CD4-positive, alpha-beta memory T cell (primary cell): ENCODE results near the gene NAV1. TPM values are rescaled to one million over a fixed set of nuclear protein-coding genes. Genes with fewer than 3 reads are reported as not detected.

ENCODE experiments used
- CTCF ChIA-PET: fragments of 350-600 bp; sonication (Branson Sonifier 250); formaldehyde crosslinking; loops from one replicate; lab custom pipeline; 2021; ENCODE audit warnings: inconsistent platforms; ENCODE audit not compliant: partially characterized antibody; lab: Charles Lee
- POLR2A ChIA-PET: fragments of 350-600 bp; sonication (Branson Sonifier 250); formaldehyde crosslinking; loops from one replicate; lab custom pipeline; 2021; ENCODE audit not compliant: partially characterized antibody; lab: Charles Lee
- DNase-seq, 5 donors: peaks; one replicate each; pipeline versions ENCODE4 v3.0.0 to v3.0.0-alpha.2; 2020 to 2022; ENCODE audit warnings: mixed read lengths in 1 of 5
- H3K27ac ChIP-seq: one replicate; pipeline ENCODE4 v1.7.0; 2013; ENCODE audit warnings: low read depth, low read length
- H3K27me3 ChIP-seq: 2 replicates; pipeline ENCODE4 v1.7.0; 2013; ENCODE audit warnings: mild to moderate bottlenecking, low read length, moderate library complexity; ENCODE audit not compliant: insufficient read depth
- H3K36me3 ChIP-seq: 2 replicates; pipeline ENCODE4 v1.7.0; 2013; ENCODE audit warnings: mild to moderate bottlenecking, low read length, moderate library complexity; ENCODE audit not compliant: insufficient read depth
- H3K4me1 ChIP-seq: 2 replicates; pipeline ENCODE4 v1.7.0; 2013; ENCODE audit warnings: mild to moderate bottlenecking, low read length, moderate library complexity; ENCODE audit not compliant: insufficient read depth
- H3K4me3 ChIP-seq, 2 donors: one replicate each; pipeline ENCODE4 v1.7.0; 2013; ENCODE audit warnings: low read length in 2 of 2, mild to moderate bottlenecking in 1 of 2
- H3K9me3 ChIP-seq, 2 donors: one replicate each; pipeline ENCODE4 v1.7.0; 2013; ENCODE audit warnings: low read length in 2 of 2, control low read depth in 1 of 2; ENCODE audit not compliant: control insufficient read depth in 1 of 2
- H3K27ac Mint-ChIP-seq, 7 donors: one replicate each; pipeline ENCODE4 v1.8.0; 2020 to 2021; ENCODE audit warnings: mixed read lengths in 7 of 7, mild to moderate bottlenecking in 6 of 7, inconsistent platforms in 3 of 7, moderate library complexity in 3 of 7
- H3K27me3 Mint-ChIP-seq, 2 donors: one replicate each; pipeline ENCODE4 v1.8.0; 2020 to 2021; ENCODE audit warnings: mixed read lengths in 2 of 2
- H3K36me3 Mint-ChIP-seq, 2 donors: one replicate each; pipeline ENCODE4 v1.8.0; 2020 to 2021; ENCODE audit warnings: mixed read lengths in 2 of 2, inconsistent platforms in 1 of 2, mild to moderate bottlenecking in 1 of 2
- H3K4me1 Mint-ChIP-seq, 4 donors: one replicate each; pipeline ENCODE4 v1.8.0; 2020 to 2021; ENCODE audit warnings: mixed read lengths in 4 of 4, mild to moderate bottlenecking in 1 of 4
- H3K4me3 Mint-ChIP-seq, 8 donors: one replicate each; pipeline ENCODE4 v1.8.0; 2020 to 2021; ENCODE audit warnings: mixed read lengths in 8 of 8, mild to moderate bottlenecking in 7 of 8, moderate library complexity in 6 of 8, inconsistent platforms in 3 of 8
- H3K9me3 Mint-ChIP-seq, 8 donors: one replicate each; pipeline ENCODE4 v1.8.0; 2020 to 2021; ENCODE audit warnings: mixed read lengths in 8 of 8, mild to moderate bottlenecking in 5 of 8, inconsistent platforms in 3 of 8, moderate library complexity in 1 of 8
- intact Hi-C: fragments of 100-400 bp; cut with micrococcal nuclease; formaldehyde crosslinking; loops from one replicate; pipeline ENCODE4 v1.15.1; 2023
- polyA plus RNA-seq, 2 donors: library from polyadenylated mRNA; unstranded; fragments of 300-500 nt; fragmentation: Illumina TruSeq; gene quantifications; one replicate each; pipeline ENCODE4 v1.2.3, GENCODE V29; 2021
- total RNA-seq, 2 experiments: library from RNA; stranded (reverse); gene quantifications; one replicate each; pipeline ENCODE4 v1.2.3, GENCODE V29; 2021

The NAV1 gene
- total and polyA plus RNA-seq, 4 experiments from 2014 or later, result 0.29 to 4.7 (median 3.7) TPM

DNA sequence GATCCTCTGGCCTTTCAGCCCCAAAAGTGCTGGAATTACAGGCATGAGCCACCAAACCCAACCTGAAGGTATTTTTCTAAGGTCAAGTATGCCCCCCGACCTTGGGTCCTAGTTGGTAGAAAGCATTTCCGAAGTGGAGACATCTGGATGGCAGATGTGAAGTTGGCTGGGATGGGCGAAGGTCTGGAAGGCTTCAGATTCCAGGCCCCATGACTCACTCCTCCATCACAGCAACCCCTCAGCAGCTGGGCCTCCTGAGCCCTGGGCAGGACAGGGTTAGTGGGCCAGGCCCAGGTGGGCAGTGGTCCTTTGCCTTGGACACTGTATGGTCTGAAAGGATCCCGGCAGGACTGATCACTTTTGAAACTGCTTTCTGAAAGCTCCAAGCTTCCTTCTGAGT, 23.3 kb downstream of the NAV1 start:
- Histone ChIP-seq H3K27ac (no peak overlapping the region), H3K36me3 (no peaks in the 10 kb centered on the region), H3K27me3 (no peaks in the 10 kb centered on the region), H3K4me3 (no peak overlapping the region), H3K4me1 (no peaks in the 10 kb centered on the region), H3K9me3 (no peaks in the 10 kb centered on the region)
- Mint-ChIP-seq H3K27me3 (no peaks in the 10 kb centered on the region), H3K27ac (no peak overlapping the region), H3K36me3 (no peaks in the 10 kb centered on the region), H3K4me1 (peaks cover 0 to 5% (median 3%) of the 10 kb centered on the region in 4 donors), H3K4me3 (no peak overlapping the region), H3K9me3 (no peaks in the 10 kb centered on the region)
- CTCF ChIA-PET, result interaction anchor here (0.9 to 5.2 kb wide), 7 partner anchors 9 to 229 kb away, joined by 3 to 81 read pairs (median 3); no protein-coding TSS in a partner anchor
- DNase-seq, result no peak
- POLR2A ChIA-PET, result no interaction called here
- intact Hi-C loops, result no loop called here

DNA sequence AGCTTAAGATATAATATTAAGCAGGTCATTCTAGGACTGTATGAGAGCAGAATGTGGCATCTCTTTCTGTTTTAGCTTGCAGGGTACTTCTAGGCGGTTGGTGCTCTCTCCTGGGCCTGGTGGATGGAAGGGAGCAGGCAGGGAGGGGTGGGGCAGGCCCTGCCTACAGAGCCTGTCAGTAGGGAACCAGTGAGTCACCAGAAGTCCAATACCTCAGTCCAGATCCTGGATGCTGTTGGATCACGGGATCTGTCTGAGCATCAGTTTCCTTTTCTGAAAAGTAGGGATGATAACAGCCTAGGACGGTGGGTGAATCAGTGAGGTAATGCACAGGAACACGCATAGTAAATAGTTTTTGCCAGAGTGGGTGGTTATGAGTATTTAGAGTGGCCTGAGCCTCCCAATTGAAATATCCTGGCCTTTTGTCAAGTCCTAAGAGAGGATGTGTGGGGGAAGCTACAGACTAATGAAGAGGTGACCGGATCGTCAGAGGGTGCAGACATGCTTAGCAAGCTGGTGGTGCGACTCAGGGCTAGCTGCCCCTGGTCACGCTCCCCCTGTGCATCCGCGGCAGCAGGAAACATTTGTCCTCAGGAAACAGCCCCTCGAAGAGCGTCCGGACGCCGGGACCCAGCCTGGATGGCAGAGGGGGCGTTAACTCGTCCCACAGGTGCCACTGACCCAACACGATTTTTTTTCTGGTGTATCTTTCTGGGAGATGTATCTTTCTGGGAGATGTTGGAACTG, 23.9 kb downstream of the NAV1 start:
- H3K9me3 Mint-ChIP-seq, result no peaks in the 10 kb centered on the region
- peaks cover 0 to 5% (median 3%) of the 10 kb centered on the region in 4 donors for H3K4me1 Mint-ChIP-seq
- no peak for DNase-seq
- Histone ChIP-seq H3K4me3 (no peak overlapping the region), H3K9me3 (no peaks in the 10 kb centered on the region), H3K27me3 (no peaks in the 10 kb centered on the region), H3K27ac (no peak overlapping the region), H3K4me1 (no peaks in the 10 kb centered on the region), H3K36me3 (no peaks in the 10 kb centered on the region)
- intact Hi-C loops, result no loop called here
- no peak overlapping the region for H3K27ac Mint-ChIP-seq
- H3K36me3 Mint-ChIP-seq, result no peaks in the 10 kb centered on the region
- H3K27me3 Mint-ChIP-seq, result no peaks in the 10 kb centered on the region
- ChIA-PET POLR2A (no interaction called here), CTCF (interaction anchor here (1.3 to 5.2 kb wide), 4 partner anchors 9 to 229 kb away, joined by 3 to 81 read pairs (median 4); no protein-coding TSS in a partner anchor)
- H3K4me3 Mint-ChIP-seq, result no peak overlapping the region

DNA sequence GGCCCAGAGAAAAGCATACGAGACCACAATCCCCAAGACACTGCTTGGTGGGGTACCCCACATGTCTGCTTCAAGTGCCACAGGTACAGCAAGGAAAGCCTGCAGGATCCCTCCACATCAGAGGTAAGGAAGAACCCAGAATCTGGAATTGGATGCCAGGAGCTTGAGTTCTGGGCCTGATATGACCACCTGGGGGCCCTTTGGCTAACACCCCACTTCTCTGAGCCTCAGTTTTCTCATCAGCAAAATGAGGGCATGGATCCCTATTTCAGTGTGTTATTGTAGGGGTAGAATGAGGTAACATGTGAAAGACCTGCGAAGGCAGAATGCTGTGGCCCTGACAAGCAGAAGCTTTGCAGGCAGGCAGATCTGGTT, 24.5 kb downstream of the NAV1 start:
- Mint-ChIP-seq H3K27ac (no peak overlapping the region), H3K36me3 (no peaks in the 10 kb centered on the region), H3K4me3 (no peak overlapping the region), H3K27me3 (no peaks in the 10 kb centered on the region), H3K9me3 (no peaks in the 10 kb centered on the region), H3K4me1 (peaks cover 0 to 5% (median 3%) of the 10 kb centered on the region in 4 donors)
- POLR2A ChIA-PET, result no interaction called here
- intact Hi-C loops, result no loop called here
- H3K36me3 ChIP-seq, result no peaks in the 10 kb centered on the region
- CTCF ChIA-PET, result no interaction called here
- no peaks in the 10 kb centered on the region for H3K9me3 ChIP-seq
- H3K4me3 ChIP-seq, result no peak overlapping the region
- H3K4me1 ChIP-seq, result no peaks in the 10 kb centered on the region
- DNase-seq, result no peak
- H3K27ac ChIP-seq, result no peak overlapping the region
- H3K27me3 ChIP-seq, result no peaks in the 10 kb centered on the region

DNA sequence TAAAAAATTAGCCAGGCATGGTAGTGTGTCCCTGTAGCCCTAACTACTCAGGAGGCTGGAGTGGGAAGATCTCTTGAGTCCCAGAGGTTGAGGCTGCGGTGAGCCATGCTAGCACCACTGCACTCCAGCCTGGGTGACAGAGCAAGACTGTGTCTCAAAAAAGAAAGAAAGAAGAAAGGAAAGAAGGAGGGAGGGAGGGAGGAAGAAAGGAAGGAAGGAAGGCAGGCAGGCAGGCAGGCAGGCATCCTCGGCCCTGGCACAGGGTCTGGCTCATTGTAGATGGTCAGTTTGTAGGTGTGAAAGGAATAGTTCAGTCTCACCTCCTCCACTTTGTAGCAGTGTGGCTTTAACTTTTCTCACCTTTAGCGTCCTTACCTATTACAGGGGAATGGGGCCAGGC, 25.0 kb downstream of the NAV1 start:
- H3K4me1 Mint-ChIP-seq, result peaks cover 0 to 5% (median 3%) of the 10 kb centered on the region in 4 donors
- no peaks in the 10 kb centered on the region for H3K9me3 Mint-ChIP-seq
- H3K4me3 ChIP-seq, result no peak overlapping the region
- DNase-seq, result no peak
- H3K27me3 Mint-ChIP-seq, result no peaks in the 10 kb centered on the region
- no peaks in the 10 kb centered on the region for H3K4me1 ChIP-seq
- POLR2A ChIA-PET, result no interaction called here
- no peaks in the 10 kb centered on the region for H3K36me3 Mint-ChIP-seq
- no peak overlapping the region for H3K4me3 Mint-ChIP-seq
- H3K27me3 ChIP-seq, result no peaks in the 10 kb centered on the region
- H3K27ac Mint-ChIP-seq, result peak overlapping the region in 1 of 7 donors; percentile 80
- CTCF ChIA-PET, result interaction anchor here (1.1 to 1.3 kb wide), 2 partner anchors 8 to 140 kb away, joined by 4 read pairs; no protein-coding TSS in a partner anchor
- H3K9me3 ChIP-seq, result no peaks in the 10 kb centered on the region
- intact Hi-C loops, result no loop called here
- no peak overlapping the region for H3K27ac ChIP-seq
- H3K36me3 ChIP-seq, result no peaks in the 10 kb centered on the region

DNA sequence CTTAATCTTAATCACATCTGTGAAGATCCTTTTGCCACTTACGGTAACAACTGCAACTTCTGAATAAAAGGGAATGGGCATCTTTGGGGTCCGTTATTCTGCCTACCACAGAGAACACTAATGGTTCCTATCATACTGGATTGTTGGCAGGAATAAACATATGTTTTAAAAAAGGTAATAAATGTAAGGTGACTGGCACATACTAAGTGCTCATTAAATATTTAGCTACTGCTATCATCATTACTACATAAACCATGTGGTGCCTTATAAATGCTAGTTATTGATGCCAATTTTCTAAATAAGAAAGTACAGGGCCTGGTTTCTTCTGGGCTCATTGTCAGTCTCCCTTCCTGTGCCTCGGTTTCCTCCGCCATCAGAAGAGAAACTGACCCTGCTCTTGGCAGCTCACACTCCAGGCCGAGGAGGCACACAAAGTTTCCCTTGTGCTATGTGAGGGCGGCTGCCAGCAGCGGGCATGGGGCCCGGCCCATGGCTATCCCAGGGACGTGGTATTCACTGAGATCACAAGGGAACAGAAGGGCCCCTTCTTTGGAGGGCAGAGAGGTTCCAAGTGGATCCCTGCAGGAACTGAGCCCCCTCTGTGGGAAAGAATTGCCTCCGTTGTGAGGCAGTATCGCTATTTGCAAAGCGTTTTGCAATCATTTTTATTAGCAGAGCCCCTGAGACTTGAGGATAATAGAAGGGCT, 26.2 kb downstream of the NAV1 start:
- H3K4me1 ChIP-seq, result no peaks in the 10 kb centered on the region
- H3K27ac ChIP-seq, result no peak overlapping the region
- CTCF ChIA-PET, result interaction anchor here (1.1 to 1.3 kb wide), 2 partner anchors 9 to 139 kb away, joined by 4 read pairs; no protein-coding TSS in a partner anchor
- no peaks in the 10 kb centered on the region for H3K9me3 ChIP-seq
- intact Hi-C loops, result no loop called here
- Mint-ChIP-seq H3K4me3 (no peak overlapping the region), H3K9me3 (no peaks in the 10 kb centered on the region), H3K27me3 (no peaks in the 10 kb centered on the region), H3K27ac (no peak overlapping the region), H3K4me1 (no peaks in the 10 kb centered on the region), H3K36me3 (no peaks in the 10 kb centered on the region)
- POLR2A ChIA-PET, result no interaction called here
- DNase-seq, result no peak
- no peak overlapping the region for H3K4me3 ChIP-seq
- no peaks in the 10 kb centered on the region for H3K36me3 ChIP-seq
- no peaks in the 10 kb centered on the region for H3K27me3 ChIP-seq

DNA sequence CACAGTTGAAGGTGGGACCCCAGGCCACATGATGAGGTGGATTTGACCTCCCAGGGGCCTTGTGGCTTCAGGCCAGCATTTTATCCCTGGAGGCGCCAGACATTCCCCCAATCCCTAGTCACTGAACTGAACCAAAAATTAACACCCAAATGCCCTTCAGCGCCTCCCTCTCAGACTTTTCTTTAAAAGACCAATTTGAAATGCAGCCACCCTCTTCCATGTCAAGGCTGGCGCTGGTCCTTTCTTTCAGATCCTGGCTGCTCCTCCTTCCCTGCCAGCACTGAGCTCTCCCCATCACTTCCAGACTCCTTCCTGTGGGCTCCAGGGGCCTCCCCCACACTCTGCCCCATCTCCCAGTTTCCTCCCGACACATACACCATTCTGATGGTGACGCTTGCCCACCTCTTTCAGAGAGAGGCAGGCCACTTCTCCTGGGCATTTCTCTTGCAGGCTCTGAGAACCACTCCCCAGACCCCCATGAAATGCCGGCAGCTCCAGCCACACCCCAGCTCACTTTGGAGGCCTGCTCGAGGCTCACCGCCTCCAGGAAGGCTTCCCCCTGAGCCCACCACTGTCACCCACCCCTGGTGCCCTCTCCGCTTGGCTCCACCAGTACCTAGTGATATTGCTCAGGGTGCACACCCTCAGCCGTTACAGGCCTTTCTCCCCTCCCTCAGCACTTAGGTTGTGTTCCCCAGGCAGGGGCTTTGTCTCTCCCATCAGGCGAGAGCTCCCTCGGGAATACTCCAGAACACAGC, 27.0 kb downstream of the NAV1 start:
- H3K4me1 Mint-ChIP-seq, result no peaks in the 10 kb centered on the region
- H3K27ac Mint-ChIP-seq, result no peak overlapping the region
- POLR2A ChIA-PET, result no interaction called here
- intact Hi-C loops, result no loop called here
- H3K27ac ChIP-seq, result no peak overlapping the region
- H3K36me3 ChIP-seq, result no peaks in the 10 kb centered on the region
- no peaks in the 10 kb centered on the region for H3K36me3 Mint-ChIP-seq
- H3K27me3 Mint-ChIP-seq, result no peaks in the 10 kb centered on the region
- no peaks in the 10 kb centered on the region for H3K9me3 ChIP-seq
- H3K27me3 ChIP-seq, result no peaks in the 10 kb centered on the region
- no peak overlapping the region for H3K4me3 ChIP-seq
- no peak overlapping the region for H3K4me3 Mint-ChIP-seq
- no peaks in the 10 kb centered on the region for H3K9me3 Mint-ChIP-seq
- DNase-seq, result no peak
- CTCF ChIA-PET, result interaction anchor here (0.6 kb wide), 1 partner anchor 210 kb away, joined by 3 read pairs; no protein-coding TSS in a partner anchor
- H3K4me1 ChIP-seq, result no peaks in the 10 kb centered on the region

DNA sequence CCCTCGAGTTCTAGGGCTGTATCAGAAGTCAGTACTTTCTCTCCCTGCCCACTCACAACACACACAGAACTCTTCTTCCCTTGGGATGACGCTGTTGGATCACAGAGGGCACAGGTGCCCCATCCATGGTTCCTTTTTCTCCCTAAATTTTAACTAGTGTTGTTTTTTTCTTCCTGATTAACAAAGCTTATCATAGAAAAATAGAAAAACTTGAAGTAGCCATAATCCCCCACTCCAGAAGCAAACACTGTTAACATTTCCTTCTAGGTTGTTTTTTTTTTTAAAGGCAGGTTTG, 27.5 kb downstream of the NAV1 start:
- no peaks in the 10 kb centered on the region for H3K27me3 Mint-ChIP-seq
- no peaks in the 10 kb centered on the region for H3K36me3 Mint-ChIP-seq
- intact Hi-C loops, result no loop called here
- Histone ChIP-seq H3K4me1 (no peaks in the 10 kb centered on the region), H3K4me3 (no peak overlapping the region), H3K27me3 (no peaks in the 10 kb centered on the region), H3K9me3 (no peaks in the 10 kb centered on the region), H3K27ac (no peak overlapping the region), H3K36me3 (no peaks in the 10 kb centered on the region)
- H3K27ac Mint-ChIP-seq, result no peak overlapping the region
- no peaks in the 10 kb centered on the region for H3K9me3 Mint-ChIP-seq
- no peak for DNase-seq
- no peak overlapping the region for H3K4me3 Mint-ChIP-seq
- POLR2A ChIA-PET, result no interaction called here
- CTCF ChIA-PET, result interaction anchor here (0.6 kb wide), 1 partner anchor 210 kb away, joined by 3 read pairs; no protein-coding TSS in a partner anchor
- no peaks in the 10 kb centered on the region for H3K4me1 Mint-ChIP-seq
